ENCODE measurements around the gene SIGLEC15. TPM values are rescaled to one million over a fixed set of nuclear protein-coding genes. Genes with fewer than 3 reads are reported as not detected.

SIGLEC15 gene
- total and polyA plus RNA-seq, 2 donors: 0.42 to 1.1 TPM

- no peak overlapping the region for H3K27ac ChIP-seq (ENCODE audit: low read depth in 1 of 2, low read length in 1 of 2)
- H3K9me3 ChIP-seq (ENCODE audit: control insufficient read depth in 2 of 2, insufficient read depth in 1 of 2, low read length in 1 of 2): peaks cover 0 to 11% of the 10 kb centered on the region in 2 donors
- no peaks in the 10 kb centered on the region for H3K27me3 ChIP-seq (ENCODE audit: control insufficient read depth in 2 of 2, insufficient read depth in 1 of 2, low read length in 1 of 2)
- peaks cover 16 to 24% of the 10 kb centered on the region in 2 donors for H3K4me1 ChIP-seq (ENCODE audit: control insufficient read depth in 2 of 2, insufficient read depth in 2 of 2, low read length in 2 of 2)
- peaks cover 34 to 45% of the 10 kb centered on the region in 2 donors for H3K36me3 ChIP-seq (ENCODE audit: control insufficient read depth in 2 of 2, insufficient read depth in 2 of 2, low read length in 1 of 2)
- no peak for DNase-seq (ENCODE audit: low read depth in 6 of 9, low spot score in 9 of 9)
- WGBS: 97% methylated on average over 7 of the region's 7 CpGs
- H3K4me3 ChIP-seq (ENCODE audit: low read length in 2 of 2): no peak overlapping the region
Measured at GRCh38 chr18:45849529-45849928, 24.1 kb downstream of the SIGLEC15 start.

- WGBS: 78% methylated on average over 10 of the region's 10 CpGs
- Histone ChIP-seq H3K36me3 (ENCODE audit: control insufficient read depth in 2 of 2, insufficient read depth in 2 of 2, low read length in 1 of 2) (peaks cover 37 to 50% of the 10 kb centered on the region in 2 donors), H3K27me3 (ENCODE audit: control insufficient read depth in 2 of 2, insufficient read depth in 1 of 2, low read length in 1 of 2) (no peaks in the 10 kb centered on the region), H3K4me3 (ENCODE audit: low read length in 2 of 2) (no peak overlapping the region), H3K27ac (ENCODE audit: low read depth in 1 of 2, low read length in 1 of 2) (no peak overlapping the region), H3K9me3 (ENCODE audit: control insufficient read depth in 2 of 2, insufficient read depth in 1 of 2, low read length in 1 of 2) (peaks cover 0 to 11% of the 10 kb centered on the region in 2 donors), H3K4me1 (ENCODE audit: control insufficient read depth in 2 of 2, insufficient read depth in 2 of 2, low read length in 2 of 2) (peaks cover 11 to 19% of the 10 kb centered on the region in 2 donors)
- DNase-seq (ENCODE audit: low read depth in 6 of 9, low spot score in 9 of 9): no peak
Measured at GRCh38 chr18:45850021-45850420, 24.5 kb downstream of the SIGLEC15 start.

- Histone ChIP-seq H3K27ac (ENCODE audit: low read depth in 1 of 2, low read length in 1 of 2) (no peak overlapping the region), H3K4me1 (ENCODE audit: control insufficient read depth in 2 of 2, insufficient read depth in 2 of 2, low read length in 2 of 2) (peaks cover 2 to 7% of the 10 kb centered on the region in 2 donors), H3K27me3 (ENCODE audit: control insufficient read depth in 2 of 2, insufficient read depth in 1 of 2, low read length in 1 of 2) (no peaks in the 10 kb centered on the region), H3K9me3 (ENCODE audit: control insufficient read depth in 2 of 2, insufficient read depth in 1 of 2, low read length in 1 of 2) (no peaks in the 10 kb centered on the region), H3K4me3 (ENCODE audit: low read length in 2 of 2) (no peak overlapping the region), H3K36me3 (ENCODE audit: control insufficient read depth in 2 of 2, insufficient read depth in 2 of 2, low read length in 1 of 2) (peaks cover 48 to 61% of the 10 kb centered on the region in 2 donors)
- 95% methylated on average over 10 of the region's 10 CpGs for WGBS
- DNase-seq (ENCODE audit: low read depth in 6 of 9, low spot score in 9 of 9): no peak
Measured at GRCh38 chr18:45851161-45851925, 25.9 kb downstream of the SIGLEC15 start.

GRCh38 chr18:45852631-45853030, 27.2 kb downstream of the SIGLEC15 start:
- Histone ChIP-seq H3K9me3 (ENCODE audit: control insufficient read depth in 2 of 2, insufficient read depth in 1 of 2, low read length in 1 of 2) (no peaks in the 10 kb centered on the region), H3K36me3 (ENCODE audit: control insufficient read depth in 2 of 2, insufficient read depth in 2 of 2, low read length in 1 of 2) (peaks cover 61 to 71% of the 10 kb centered on the region in 2 donors), H3K4me3 (ENCODE audit: low read length in 2 of 2) (no peak overlapping the region), H3K27me3 (ENCODE audit: control insufficient read depth in 2 of 2, insufficient read depth in 1 of 2, low read length in 1 of 2) (no peaks in the 10 kb centered on the region), H3K27ac (ENCODE audit: low read depth in 1 of 2, low read length in 1 of 2) (no peak overlapping the region), H3K4me1 (ENCODE audit: control insufficient read depth in 2 of 2, insufficient read depth in 2 of 2, low read length in 2 of 2) (peaks cover 0 to 2% of the 10 kb centered on the region in 2 donors)
- DNase-seq (ENCODE audit: low read depth in 6 of 9, low spot score in 9 of 9): no peak
- 95% methylated on average over 5 of the region's 5 CpGs for WGBS

- no peaks in the 10 kb centered on the region for H3K27me3 ChIP-seq (ENCODE audit: control insufficient read depth in 2 of 2, insufficient read depth in 1 of 2, low read length in 1 of 2)
- no peak overlapping the region for H3K27ac ChIP-seq (ENCODE audit: low read depth in 1 of 2, low read length in 1 of 2)
- H3K36me3 ChIP-seq (ENCODE audit: control insufficient read depth in 2 of 2, insufficient read depth in 2 of 2, low read length in 1 of 2): peaks cover 76 to 85% of the 10 kb centered on the region in 2 donors
- 99% methylated on average over 2 of the region's 2 CpGs for WGBS
- H3K9me3 ChIP-seq (ENCODE audit: control insufficient read depth in 2 of 2, insufficient read depth in 1 of 2, low read length in 1 of 2): no peaks in the 10 kb centered on the region
- H3K4me3 ChIP-seq (ENCODE audit: low read length in 2 of 2): no peak overlapping the region
- no peak for DNase-seq (ENCODE audit: low read depth in 6 of 9, low spot score in 9 of 9)
- H3K4me1 ChIP-seq (ENCODE audit: control insufficient read depth in 2 of 2, insufficient read depth in 2 of 2, low read length in 2 of 2): peaks cover 0 to 2% of the 10 kb centered on the region in 2 donors
Measured at GRCh38 chr18:45854036-45854586, 28.6 kb downstream of the SIGLEC15 start.

- whole genome bisulfite sequencing: over 99% methylated on average over 4 of the region's 4 CpGs
- H3K9me3 ChIP-seq (ENCODE audit: control insufficient read depth in 2 of 2, insufficient read depth in 1 of 2, low read length in 1 of 2): no peaks in the 10 kb centered on the region
- H3K27ac ChIP-seq (ENCODE audit: low read depth in 1 of 2, low read length in 1 of 2): no peak overlapping the region
Measured at GRCh38 chr18:45856531-45856930, 31.1 kb downstream of the SIGLEC15 start.

GRCh38 chr18:45859334-45859733, 33.9 kb downstream of the SIGLEC15 start:
- 97% methylated on average over 3 of the region's 3 CpGs for WGBS
- Histone ChIP-seq H3K27ac (ENCODE audit: low read depth in 1 of 2, low read length in 1 of 2) (no peak overlapping the region), H3K9me3 (ENCODE audit: control insufficient read depth in 2 of 2, insufficient read depth in 1 of 2, low read length in 1 of 2) (no peaks in the 10 kb centered on the region), H3K4me3 (ENCODE audit: low read length in 2 of 2) (no peak overlapping the region), H3K27me3 (ENCODE audit: control insufficient read depth in 2 of 2, insufficient read depth in 1 of 2, low read length in 1 of 2) (no peaks in the 10 kb centered on the region), H3K4me1 (ENCODE audit: control insufficient read depth in 2 of 2, insufficient read depth in 2 of 2, low read length in 2 of 2) (no peaks in the 10 kb centered on the region), H3K36me3 (ENCODE audit: control insufficient read depth in 2 of 2, insufficient read depth in 2 of 2, low read length in 1 of 2) (peaks cover 60 to 73% of the 10 kb centered on the region in 2 donors)
- DNase-seq (ENCODE audit: low read depth in 6 of 9, low spot score in 9 of 9): no peak

More at GRCh38 chr18:45856531-45856930, 31.1 kb downstream of the SIGLEC15 start:
- H3K4me3 ChIP-seq (ENCODE audit: low read length in 2 of 2): no peak overlapping the region
- H3K36me3 ChIP-seq (ENCODE audit: control insufficient read depth in 2 of 2, insufficient read depth in 2 of 2, low read length in 1 of 2): peaks cover 76 to 81% of the 10 kb centered on the region in 2 donors
- no peaks in the 10 kb centered on the region for H3K27me3 ChIP-seq (ENCODE audit: control insufficient read depth in 2 of 2, insufficient read depth in 1 of 2, low read length in 1 of 2)
- no peak for DNase-seq (ENCODE audit: low read depth in 6 of 9, low spot score in 9 of 9)
- H3K4me1 ChIP-seq (ENCODE audit: control insufficient read depth in 2 of 2, insufficient read depth in 2 of 2, low read length in 2 of 2): no peaks in the 10 kb centered on the region

- Histone ChIP-seq H3K9me3 (ENCODE audit: control insufficient read depth in 2 of 2, insufficient read depth in 1 of 2, low read length in 1 of 2) (no peaks in the 10 kb centered on the region), H3K27ac (ENCODE audit: low read depth in 1 of 2, low read length in 1 of 2) (no peak overlapping the region), H3K4me3 (ENCODE audit: low read length in 2 of 2) (no peak overlapping the region), H3K36me3 (ENCODE audit: control insufficient read depth in 2 of 2, insufficient read depth in 2 of 2, low read length in 1 of 2) (peaks cover 60 to 77% of the 10 kb centered on the region in 2 donors), H3K27me3 (ENCODE audit: control insufficient read depth in 2 of 2, insufficient read depth in 1 of 2, low read length in 1 of 2) (no peaks in the 10 kb centered on the region), H3K4me1 (ENCODE audit: control insufficient read depth in 2 of 2, insufficient read depth in 2 of 2, low read length in 2 of 2) (no peaks in the 10 kb centered on the region)
- DNase-seq (ENCODE audit: low read depth in 6 of 9, low spot score in 9 of 9): no peak
- whole genome bisulfite sequencing: 83% methylated on average over 4 of the region's 4 CpGs
Measured at GRCh38 chr18:45860492-45860891, 35.0 kb downstream of the SIGLEC15 start.

GRCh38 chr18:45860971-45861370, 35.5 kb downstream of the SIGLEC15 start:
- Histone ChIP-seq H3K27me3 (ENCODE audit: control insufficient read depth in 2 of 2, insufficient read depth in 1 of 2, low read length in 1 of 2) (no peaks in the 10 kb centered on the region), H3K4me3 (ENCODE audit: low read length in 2 of 2) (no peak overlapping the region), H3K9me3 (ENCODE audit: control insufficient read depth in 2 of 2, insufficient read depth in 1 of 2, low read length in 1 of 2) (no peaks in the 10 kb centered on the region), H3K27ac (ENCODE audit: low read depth in 1 of 2, low read length in 1 of 2) (no peak overlapping the region), H3K36me3 (ENCODE audit: control insufficient read depth in 2 of 2, insufficient read depth in 2 of 2, low read length in 1 of 2) (peaks cover 59 to 76% of the 10 kb centered on the region in 2 donors), H3K4me1 (ENCODE audit: control insufficient read depth in 2 of 2, insufficient read depth in 2 of 2, low read length in 2 of 2) (no peaks in the 10 kb centered on the region)
- DNase-seq (ENCODE audit: low read depth in 6 of 9, low spot score in 9 of 9): no peak
- 99% methylated on average over 3 of the region's 3 CpGs for WGBS
